ENCODE data around the gene COL25A1. TPM values are rescaled to one million over a fixed set of nuclear protein-coding genes. Genes with fewer than 3 reads are reported as not detected.

The COL25A1 gene
- total RNA-seq, 1 experiment from 2014 or later: not detected

DNA sequence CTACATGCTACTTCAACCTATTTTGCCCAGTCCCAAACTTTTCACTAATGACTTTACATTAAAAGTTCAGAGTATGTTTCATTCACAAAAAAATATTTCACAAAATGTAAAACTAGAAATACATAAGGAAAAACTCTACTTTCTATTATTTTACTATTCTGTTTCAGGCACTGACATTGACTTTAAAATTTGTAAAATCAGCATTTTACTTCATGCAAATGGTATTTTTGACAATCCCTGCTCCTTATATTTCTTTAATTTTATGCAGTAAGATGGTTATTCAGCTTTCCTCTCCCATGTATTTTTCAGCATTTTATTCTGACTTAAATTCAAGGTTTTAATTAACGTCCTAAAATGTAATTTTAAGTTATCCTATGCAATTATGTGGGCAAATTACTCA lies 178.5 kb downstream of the COL25A1 start:
- CTCF ChIA-PET: no interaction called here

DNA sequence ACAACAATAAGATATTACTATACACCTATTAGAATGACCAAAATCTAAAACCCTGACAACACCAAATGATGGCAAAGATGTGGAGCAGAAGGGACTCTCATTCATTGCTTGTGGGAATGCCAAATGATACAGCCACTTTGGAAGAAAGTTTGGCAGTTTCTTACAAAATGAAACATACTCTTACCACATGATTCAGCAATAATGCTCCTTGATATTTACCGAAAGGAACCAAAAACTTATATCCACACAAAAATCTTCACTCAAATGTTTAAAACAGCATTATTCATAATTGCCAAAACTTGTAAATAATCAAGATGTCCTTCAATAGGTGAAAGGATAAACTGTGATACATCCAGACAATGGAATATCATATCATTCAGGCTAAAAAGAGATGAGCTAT lies 180.9 kb downstream of the COL25A1 start:
- intact Hi-C loops (cut with micrococcal nuclease; ENCODE audit: unreplicated experiment) (no loop called here), in situ Hi-C loops (cut with HindIII; ENCODE audit: low pct_unique_long_range_greater_than_20kb, low sequenced_read_pairs) (no loop called here)
- Histone ChIP-seq H3K27me3 (ENCODE audit: control insufficient read depth, insufficient read depth, low read length) (no peaks in the 10 kb centered on the region), H3K36me3 (ENCODE audit: control insufficient read depth, insufficient read depth, low read length) (no peaks in the 10 kb centered on the region), H3K9me3 (ENCODE audit: control insufficient read depth, insufficient read depth, low read depth, low read length) (no peaks in the 10 kb centered on the region), H3K4me1 (ENCODE audit: control insufficient read depth, insufficient read depth, low read length) (no peaks in the 10 kb centered on the region), H3K4me3 (ENCODE audit: low read depth in 2 of 2, low read length in 2 of 2) (no peak overlapping the region), H3K27ac (ENCODE audit: low read length) (no peak overlapping the region)
- CTCF ChIA-PET: interaction anchor here (0.6 kb wide), 1 partner anchor 298 kb away, joined by 4 read pairs; no protein-coding TSS in a partner anchor
- ATAC-seq (no peak), DNase-seq (ENCODE audit: low read depth, low spot score) (no peak)
- POLR2A ChIA-PET: no interaction called here
- no TSS peak for BruUV-seq (replicated peaks)
- TF ChIP-seq, protein P1, sequence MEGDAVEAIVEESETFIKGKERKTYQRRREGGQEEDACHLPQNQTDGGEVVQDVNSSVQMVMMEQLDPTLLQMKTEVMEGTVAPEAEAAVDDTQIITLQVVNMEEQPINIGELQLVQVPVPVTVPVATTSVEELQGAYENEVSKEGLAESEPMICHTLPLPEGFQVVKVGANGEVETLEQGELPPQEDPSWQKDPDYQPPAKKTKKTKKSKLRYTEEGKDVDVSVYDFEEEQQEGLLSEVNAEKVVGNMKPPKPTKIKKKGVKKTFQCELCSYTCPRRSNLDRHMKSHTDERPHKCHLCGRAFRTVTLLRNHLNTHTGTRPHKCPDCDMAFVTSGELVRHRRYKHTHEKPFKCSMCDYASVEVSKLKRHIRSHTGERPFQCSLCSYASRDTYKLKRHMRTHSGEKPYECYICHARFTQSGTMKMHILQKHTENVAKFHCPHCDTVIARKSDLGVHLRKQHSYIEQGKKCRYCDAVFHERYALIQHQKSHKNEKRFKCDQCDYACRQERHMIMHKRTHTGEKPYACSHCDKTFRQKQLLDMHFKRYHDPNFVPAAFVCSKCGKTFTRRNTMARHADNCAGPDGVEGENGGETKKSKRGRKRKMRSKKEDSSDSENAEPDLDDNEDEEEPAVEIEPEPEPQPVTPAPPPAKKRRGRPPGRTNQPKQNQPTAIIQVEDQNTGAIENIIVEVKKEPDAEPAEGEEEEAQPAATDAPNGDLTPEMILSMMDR (IDR thresholded peaks at IDR 0.05): no peak
- TF ChIP-seq SIN3A (IDR thresholded peaks at IDR 0.05; ENCODE audit: borderline replicate concordance, insufficient read depth, low read depth, low read length) (no peak), TCF7L2 (IDR thresholded peaks at IDR 0.05; ENCODE audit: low read depth, low read length) (no peak), POLR2AphosphoS5 (IDR thresholded peaks at IDR 0.05; ENCODE audit: low read depth, low read length) (no peak)
- TF ChIP-seq, protein P2, sequence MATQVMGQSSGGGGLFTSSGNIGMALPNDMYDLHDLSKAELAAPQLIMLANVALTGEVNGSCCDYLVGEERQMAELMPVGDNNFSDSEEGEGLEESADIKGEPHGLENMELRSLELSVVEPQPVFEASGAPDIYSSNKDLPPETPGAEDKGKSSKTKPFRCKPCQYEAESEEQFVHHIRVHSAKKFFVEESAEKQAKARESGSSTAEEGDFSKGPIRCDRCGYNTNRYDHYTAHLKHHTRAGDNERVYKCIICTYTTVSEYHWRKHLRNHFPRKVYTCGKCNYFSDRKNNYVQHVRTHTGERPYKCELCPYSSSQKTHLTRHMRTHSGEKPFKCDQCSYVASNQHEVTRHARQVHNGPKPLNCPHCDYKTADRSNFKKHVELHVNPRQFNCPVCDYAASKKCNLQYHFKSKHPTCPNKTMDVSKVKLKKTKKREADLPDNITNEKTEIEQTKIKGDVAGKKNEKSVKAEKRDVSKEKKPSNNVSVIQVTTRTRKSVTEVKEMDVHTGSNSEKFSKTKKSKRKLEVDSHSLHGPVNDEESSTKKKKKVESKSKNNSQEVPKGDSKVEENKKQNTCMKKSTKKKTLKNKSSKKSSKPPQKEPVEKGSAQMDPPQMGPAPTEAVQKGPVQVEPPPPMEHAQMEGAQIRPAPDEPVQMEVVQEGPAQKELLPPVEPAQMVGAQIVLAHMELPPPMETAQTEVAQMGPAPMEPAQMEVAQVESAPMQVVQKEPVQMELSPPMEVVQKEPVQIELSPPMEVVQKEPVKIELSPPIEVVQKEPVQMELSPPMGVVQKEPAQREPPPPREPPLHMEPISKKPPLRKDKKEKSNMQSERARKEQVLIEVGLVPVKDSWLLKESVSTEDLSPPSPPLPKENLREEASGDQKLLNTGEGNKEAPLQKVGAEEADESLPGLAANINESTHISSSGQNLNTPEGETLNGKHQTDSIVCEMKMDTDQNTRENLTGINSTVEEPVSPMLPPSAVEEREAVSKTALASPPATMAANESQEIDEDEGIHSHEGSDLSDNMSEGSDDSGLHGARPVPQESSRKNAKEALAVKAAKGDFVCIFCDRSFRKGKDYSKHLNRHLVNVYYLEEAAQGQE (IDR thresholded peaks at IDR 0.05; ENCODE audit: insufficient read depth in 1 of 2, low read depth in 2 of 2, low read length in 1 of 2): no peak

More for the DNA sequence above, 178.5 kb downstream of the COL25A1 start:
- no peaks in the 10 kb centered on the region for H3K27me3 ChIP-seq (ENCODE audit: control insufficient read depth, insufficient read depth, low read length)
- in situ Hi-C loops (cut with HindIII; ENCODE audit: low pct_unique_long_range_greater_than_20kb, low sequenced_read_pairs) (no loop called here), intact Hi-C loops (cut with micrococcal nuclease; ENCODE audit: unreplicated experiment) (no loop called here)
- no peak for ATAC-seq
- H3K36me3 ChIP-seq (ENCODE audit: control insufficient read depth, insufficient read depth, low read length): no peaks in the 10 kb centered on the region
- no TSS peak for BruUV-seq (replicated peaks)
- no peak overlapping the region for H3K4me3 ChIP-seq (ENCODE audit: low read depth in 2 of 2, low read length in 2 of 2)
- TF ChIP-seq POLR2AphosphoS5 (IDR thresholded peaks at IDR 0.05; ENCODE audit: low read depth, low read length) (no peak), SIN3A (IDR thresholded peaks at IDR 0.05; ENCODE audit: borderline replicate concordance, insufficient read depth, low read depth, low read length) (no peak)
- TF ChIP-seq, protein P2 (IDR thresholded peaks at IDR 0.05; ENCODE audit: insufficient read depth in 1 of 2, low read depth in 2 of 2, low read length in 1 of 2): no peak
- POLR2A ChIA-PET: no interaction called here
- DNase-seq (ENCODE audit: low read depth, low spot score): no peak
- H3K9me3 ChIP-seq (ENCODE audit: control insufficient read depth, insufficient read depth, low read depth, low read length): no peaks in the 10 kb centered on the region
- H3K4me1 ChIP-seq (ENCODE audit: control insufficient read depth, insufficient read depth, low read length): no peaks in the 10 kb centered on the region
- no peak overlapping the region for H3K27ac ChIP-seq (ENCODE audit: low read length)

Measured in Panc1 (cell line).